ENCODE results near the gene ATP1B1. TPM values are rescaled to one million over a fixed set of nuclear protein-coding genes. Genes with fewer than 3 reads are reported as not detected.
"Not testable (repeated sequence)": the region's sequence is repeated elsewhere in the genome, so short reads cannot be mapped to it uniquely, and the experiment has no call there.

The ATP1B1 gene
- total and polyA plus RNA-seq, 2 experiments from 2014 or later = 51.0 to 73.4 TPM

DNA sequence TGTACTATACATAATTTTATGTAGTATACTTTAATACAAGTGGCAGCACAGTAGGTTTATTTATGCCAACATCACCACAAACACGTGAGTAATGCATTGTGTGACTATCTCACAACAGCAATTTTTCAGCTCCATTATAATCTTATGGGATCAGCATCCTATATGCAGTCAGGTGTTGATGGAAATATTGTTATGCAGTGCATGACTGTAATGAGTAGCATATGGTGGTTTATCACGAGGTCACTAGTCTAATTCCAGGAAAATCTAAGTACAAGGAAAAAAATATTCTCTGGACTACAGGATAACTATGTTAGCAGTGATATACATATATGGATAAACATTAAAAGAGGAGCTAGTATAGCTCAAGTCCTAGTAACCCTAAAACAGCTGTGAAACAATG, 69.0 kb downstream of the ATP1B1 start (continued):
- TF ChIP-seq, protein P1, sequence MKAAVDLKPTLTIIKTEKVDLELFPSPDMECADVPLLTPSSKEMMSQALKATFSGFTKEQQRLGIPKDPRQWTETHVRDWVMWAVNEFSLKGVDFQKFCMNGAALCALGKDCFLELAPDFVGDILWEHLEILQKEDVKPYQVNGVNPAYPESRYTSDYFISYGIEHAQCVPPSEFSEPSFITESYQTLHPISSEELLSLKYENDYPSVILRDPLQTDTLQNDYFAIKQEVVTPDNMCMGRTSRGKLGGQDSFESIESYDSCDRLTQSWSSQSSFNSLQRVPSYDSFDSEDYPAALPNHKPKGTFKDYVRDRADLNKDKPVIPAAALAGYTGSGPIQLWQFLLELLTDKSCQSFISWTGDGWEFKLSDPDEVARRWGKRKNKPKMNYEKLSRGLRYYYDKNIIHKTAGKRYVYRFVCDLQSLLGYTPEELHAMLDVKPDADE (IDR thresholded peaks at IDR 0.05) = no peak
- no peak for TF ChIP-seq ZNF331 (CRISPR knock-in tag; IDR thresholded peaks at IDR 0.05; ENCODE audit: low read depth)
- no peak for TF ChIP-seq EZH2 (IDR thresholded peaks at IDR 0.05; ENCODE audit: low read depth, unreplicated experiment)
- no peak for TF ChIP-seq JUNB (IDR thresholded peaks at IDR 0.05; ENCODE audit: unreplicated experiment)
- TF ChIP-seq POLR2AphosphoS5 (IDR thresholded peaks at IDR 0.05; ENCODE audit: low read depth) = no peak
- no peak for TF ChIP-seq NANOG (IDR thresholded peaks at IDR 0.05; ENCODE audit: borderline replicate concordance)
- TF ChIP-seq, protein P2, sequence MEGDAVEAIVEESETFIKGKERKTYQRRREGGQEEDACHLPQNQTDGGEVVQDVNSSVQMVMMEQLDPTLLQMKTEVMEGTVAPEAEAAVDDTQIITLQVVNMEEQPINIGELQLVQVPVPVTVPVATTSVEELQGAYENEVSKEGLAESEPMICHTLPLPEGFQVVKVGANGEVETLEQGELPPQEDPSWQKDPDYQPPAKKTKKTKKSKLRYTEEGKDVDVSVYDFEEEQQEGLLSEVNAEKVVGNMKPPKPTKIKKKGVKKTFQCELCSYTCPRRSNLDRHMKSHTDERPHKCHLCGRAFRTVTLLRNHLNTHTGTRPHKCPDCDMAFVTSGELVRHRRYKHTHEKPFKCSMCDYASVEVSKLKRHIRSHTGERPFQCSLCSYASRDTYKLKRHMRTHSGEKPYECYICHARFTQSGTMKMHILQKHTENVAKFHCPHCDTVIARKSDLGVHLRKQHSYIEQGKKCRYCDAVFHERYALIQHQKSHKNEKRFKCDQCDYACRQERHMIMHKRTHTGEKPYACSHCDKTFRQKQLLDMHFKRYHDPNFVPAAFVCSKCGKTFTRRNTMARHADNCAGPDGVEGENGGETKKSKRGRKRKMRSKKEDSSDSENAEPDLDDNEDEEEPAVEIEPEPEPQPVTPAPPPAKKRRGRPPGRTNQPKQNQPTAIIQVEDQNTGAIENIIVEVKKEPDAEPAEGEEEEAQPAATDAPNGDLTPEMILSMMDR (conservative IDR thresholded peaks at IDR 0.05; ENCODE audit: low read depth in 2 of 2) = no peak
- TF ChIP-seq, protein P3, sequence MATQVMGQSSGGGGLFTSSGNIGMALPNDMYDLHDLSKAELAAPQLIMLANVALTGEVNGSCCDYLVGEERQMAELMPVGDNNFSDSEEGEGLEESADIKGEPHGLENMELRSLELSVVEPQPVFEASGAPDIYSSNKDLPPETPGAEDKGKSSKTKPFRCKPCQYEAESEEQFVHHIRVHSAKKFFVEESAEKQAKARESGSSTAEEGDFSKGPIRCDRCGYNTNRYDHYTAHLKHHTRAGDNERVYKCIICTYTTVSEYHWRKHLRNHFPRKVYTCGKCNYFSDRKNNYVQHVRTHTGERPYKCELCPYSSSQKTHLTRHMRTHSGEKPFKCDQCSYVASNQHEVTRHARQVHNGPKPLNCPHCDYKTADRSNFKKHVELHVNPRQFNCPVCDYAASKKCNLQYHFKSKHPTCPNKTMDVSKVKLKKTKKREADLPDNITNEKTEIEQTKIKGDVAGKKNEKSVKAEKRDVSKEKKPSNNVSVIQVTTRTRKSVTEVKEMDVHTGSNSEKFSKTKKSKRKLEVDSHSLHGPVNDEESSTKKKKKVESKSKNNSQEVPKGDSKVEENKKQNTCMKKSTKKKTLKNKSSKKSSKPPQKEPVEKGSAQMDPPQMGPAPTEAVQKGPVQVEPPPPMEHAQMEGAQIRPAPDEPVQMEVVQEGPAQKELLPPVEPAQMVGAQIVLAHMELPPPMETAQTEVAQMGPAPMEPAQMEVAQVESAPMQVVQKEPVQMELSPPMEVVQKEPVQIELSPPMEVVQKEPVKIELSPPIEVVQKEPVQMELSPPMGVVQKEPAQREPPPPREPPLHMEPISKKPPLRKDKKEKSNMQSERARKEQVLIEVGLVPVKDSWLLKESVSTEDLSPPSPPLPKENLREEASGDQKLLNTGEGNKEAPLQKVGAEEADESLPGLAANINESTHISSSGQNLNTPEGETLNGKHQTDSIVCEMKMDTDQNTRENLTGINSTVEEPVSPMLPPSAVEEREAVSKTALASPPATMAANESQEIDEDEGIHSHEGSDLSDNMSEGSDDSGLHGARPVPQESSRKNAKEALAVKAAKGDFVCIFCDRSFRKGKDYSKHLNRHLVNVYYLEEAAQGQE (IDR thresholded peaks at IDR 0.05; ENCODE audit: unreplicated experiment) = no peak
- no peak for TF ChIP-seq CREB1 (CRISPR knock-in tag; IDR thresholded peaks at IDR 0.05; ENCODE audit: low read depth)
- TF ChIP-seq EZH2phosphoT487 (IDR thresholded peaks at IDR 0.05; ENCODE audit: unreplicated experiment) = no peak
- no peak for TF ChIP-seq ZNF114 (CRISPR knock-in tag; IDR thresholded peaks at IDR 0.05)

- H3K4me2 ChIP-seq; H3K4me3 Mint-ChIP-seq; DNase-seq (ENCODE audit: low spot score); H3K27me3 Mint-ChIP-seq (ENCODE audit: insufficient read depth, low read depth, poor library complexity); H3K4me1 Mint-ChIP-seq; H3K4me3 ChIP-seq; H3K9me2 ChIP-seq (ENCODE audit: insufficient read depth); H3K27ac ChIP-seq (ENCODE audit: low read depth); H3K9me3 Mint-ChIP-seq; H3K27ac Mint-ChIP-seq; ATAC-seq; H3K4me1 ChIP-seq (ENCODE audit: insufficient read depth); H3F3A ChIP-seq (replicated peaks; ENCODE audit: low read depth); H3K79me2 ChIP-seq (replicated peaks; ENCODE audit: insufficient read depth); H3K27me3 ChIP-seq (ENCODE audit: insufficient read depth); H4K20me1 ChIP-seq (replicated peaks; ENCODE audit: insufficient read depth); H3K36me3 Mint-ChIP-seq (ENCODE audit: low read depth); H3K36me3 ChIP-seq (ENCODE audit: insufficient read depth); H2AFZ ChIP-seq: not testable (repeated sequence)
Observed at GRCh38 chr1:169179431-169179830, 72.9 kb downstream of the ATP1B1 start.

All from GM23338 (cell line).